ENCODE results near the gene IGFBP4. TPM values are rescaled to one million over a fixed set of nuclear protein-coding genes. Genes with fewer than 3 reads are reported as not detected.

Gene IGFBP4
- total and polyA plus RNA-seq, 7 donors, result 44.2 to 106 (median 65.1) TPM

DNA sequence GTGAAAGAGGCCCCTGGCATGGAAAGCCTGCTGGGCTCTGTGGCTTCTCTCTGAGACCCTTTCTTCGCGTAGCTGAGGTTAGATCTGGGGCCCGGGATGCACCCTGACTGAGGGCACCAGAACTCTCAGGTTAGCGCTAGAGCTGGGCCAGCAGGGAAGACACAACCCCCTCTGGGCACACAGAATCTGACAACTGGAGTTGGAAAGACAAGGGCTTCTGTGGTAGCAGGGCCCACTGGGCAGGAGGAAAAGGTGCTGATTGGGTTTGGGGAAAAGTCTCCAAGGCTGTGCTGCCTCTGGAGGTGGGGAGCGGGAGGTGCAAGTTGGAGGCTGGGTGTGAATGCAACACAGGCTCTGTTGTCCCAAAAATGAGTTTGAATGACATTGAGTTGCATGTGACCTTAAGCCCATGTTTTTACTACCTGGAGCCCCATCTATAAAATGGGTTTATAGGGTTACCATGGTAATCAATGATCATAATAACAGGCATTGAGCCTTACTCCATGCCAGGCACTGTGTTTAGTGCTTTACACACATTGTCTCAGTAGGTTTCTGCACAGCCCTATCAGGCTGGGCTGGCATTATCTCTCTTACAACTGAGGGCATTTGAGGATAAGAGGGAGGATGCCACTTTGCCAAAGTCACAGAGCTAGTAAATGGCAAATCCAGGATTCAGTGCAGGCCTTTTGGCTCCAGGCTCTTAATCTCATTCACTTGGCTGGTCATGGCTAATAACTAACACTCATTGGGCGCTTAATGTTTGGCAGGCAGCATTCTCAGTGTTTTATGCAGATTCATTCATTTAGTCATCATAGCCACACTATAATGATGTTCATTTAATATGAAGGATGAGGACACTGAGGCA is 9.5 kb upstream of the IGFBP4 start:
- no peak overlapping the region for H3K27ac ChIP-seq
- DNase-seq, result no peak
- no peaks in the 10 kb centered on the region for H3K9me3 ChIP-seq
- H3K36me3 ChIP-seq (ENCODE audit: insufficient read depth in 1 of 2, low read depth in 1 of 2), result no peaks in the 10 kb centered on the region
- no peaks in the 10 kb centered on the region for H3K4me1 ChIP-seq
- H3K4me3 ChIP-seq, result no peak overlapping the region
- ATAC-seq, result peak in 2 of 4 donors; percentile 43 to 54
- WGBS, 3 donors, result 70 to 79% (median 70%) methylated on average over 6 of the region's 6 CpGs
- peak; percentile 28 for TF ChIP-seq CTCF (IDR thresholded peaks at IDR 0.05)
- intact Hi-C loops (cut with DNase I), result no loop called here
- no peaks in the 10 kb centered on the region for H3K27me3 ChIP-seq (ENCODE audit: insufficient read depth in 3 of 3, low read length in 2 of 3)

GRCh38 chr17:40436636-40437035 is 6.6 kb upstream of the IGFBP4 start:
- WGBS, 3 donors, result 60 to 70% (median 63%) methylated on average over 5 of the region's 5 CpGs
- Histone ChIP-seq H3K27ac (no peak overlapping the region), H3K4me3 (no peak overlapping the region), H3K36me3 (ENCODE audit: insufficient read depth in 1 of 2, low read depth in 1 of 2) (no peaks in the 10 kb centered on the region), H3K27me3 (ENCODE audit: insufficient read depth in 3 of 3, low read length in 2 of 3) (no peaks in the 10 kb centered on the region), H3K9me3 (no peaks in the 10 kb centered on the region), H3K4me1 (no peaks in the 10 kb centered on the region)
- ATAC-seq (no peak), DNase-seq (no peak)
- TF ChIP-seq CTCF (IDR thresholded peaks at IDR 0.05), result no peak
- intact Hi-C loops (cut with DNase I), result loop anchor here in 1 of 2 donors (5.0 kb wide), 1 partner anchor 41 kb away; no protein-coding TSS in a partner anchor

DNA sequence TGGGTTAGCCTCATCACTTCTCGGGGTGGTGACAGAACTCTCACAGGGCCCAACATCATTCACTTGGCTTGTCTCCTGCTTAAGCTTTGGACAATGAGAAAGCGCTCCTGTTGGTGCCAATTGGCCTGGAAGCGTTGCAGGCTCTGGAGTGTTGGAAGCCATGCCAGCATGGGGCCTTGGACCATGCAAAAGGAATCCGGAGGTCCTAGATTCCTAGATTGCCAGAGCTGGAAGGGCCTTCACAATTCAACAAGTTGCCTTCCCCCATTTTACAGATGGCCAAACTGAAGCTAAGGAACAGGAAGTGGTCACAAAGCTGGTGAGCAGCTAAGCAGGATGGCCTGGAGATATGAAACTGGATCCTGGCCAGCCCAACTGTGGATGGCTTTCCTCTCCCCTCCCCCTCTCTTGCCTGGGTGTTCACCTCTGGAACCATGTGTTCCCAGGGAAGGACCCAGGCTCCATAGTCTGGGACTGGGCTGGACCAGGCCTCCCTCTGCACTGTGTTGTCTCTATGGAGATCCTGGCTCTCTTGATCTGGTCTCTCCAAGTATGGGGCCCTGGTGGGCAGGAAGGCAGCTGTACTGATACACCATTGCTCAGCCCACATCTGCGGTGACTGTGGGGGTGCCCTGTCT is 6.0 kb upstream of the IGFBP4 start:
- DNase-seq (no peak), ATAC-seq (no peak)
- Histone ChIP-seq H3K27me3 (ENCODE audit: insufficient read depth in 3 of 3, low read length in 2 of 3) (no peaks in the 10 kb centered on the region), H3K9me3 (no peaks in the 10 kb centered on the region), H3K27ac (no peak overlapping the region), H3K4me3 (no peak overlapping the region), H3K36me3 (ENCODE audit: insufficient read depth in 1 of 2, low read depth in 1 of 2) (no peaks in the 10 kb centered on the region), H3K4me1 (no peaks in the 10 kb centered on the region)
- intact Hi-C loops (cut with DNase I), result loop anchor here in 1 of 2 donors (5.0 kb wide), 1 partner anchor 40 kb away; no protein-coding TSS in a partner anchor
- WGBS, 3 donors, result 59 to 71% (median 60%) methylated on average over 5 of the region's 5 CpGs
- no peak for TF ChIP-seq CTCF (IDR thresholded peaks at IDR 0.05)

GRCh38 chr17:40440166-40440565 is 3.1 kb upstream of the IGFBP4 start:
- ATAC-seq (no peak), DNase-seq (no peak)
- no peak overlapping the region for H3K27ac ChIP-seq
- H3K4me3 ChIP-seq, result no peak overlapping the region
- no peaks in the 10 kb centered on the region for H3K9me3 ChIP-seq
- H3K4me1 ChIP-seq, result no peaks in the 10 kb centered on the region
- 81 to 89% (median 84%) methylated on average over 4 of the region's 4 CpGs for WGBS, 3 donors
- no peaks in the 10 kb centered on the region for H3K36me3 ChIP-seq (ENCODE audit: insufficient read depth in 1 of 2, low read depth in 1 of 2)
- intact Hi-C loops (cut with DNase I), result loop anchor here (5.0 kb wide), 3 partner anchors 37 to 117 kb away; no protein-coding TSS in a partner anchor
- no peak for TF ChIP-seq CTCF (IDR thresholded peaks at IDR 0.05)
- peaks cover 0 to 7% (median 0%) of the 10 kb centered on the region in 3 donors for H3K27me3 ChIP-seq (ENCODE audit: insufficient read depth in 3 of 3, low read length in 2 of 3)

Data from psoas muscle (tissue), 8 donors.